GM18499 (cell line): ENCODE results near the gene CBFA2T2.
"Not testable (repeated sequence)": the region's sequence is repeated elsewhere in the genome, so short reads cannot be mapped to it uniquely, and the experiment has no call there.

ENCODE experiments used
- ATAC-seq: cut with Tn5 transposase; IDR thresholded peaks from one replicate; pipeline ENCODE4 v1.9.1; 2021; ENCODE audit warnings: moderate number of reproducible peaks; ENCODE audit not compliant: insufficient read depth, unreplicated experiment

Gene CBFA2T2

GRCh38 chr20:33686984-33687366 is 197.1 kb downstream of the CBFA2T2 start:
- no peak for ATAC-seq

- ATAC-seq, result no peak
Measured at GRCh38 chr20:33687370-33687915, 197.5 kb downstream of the CBFA2T2 start.

DNA sequence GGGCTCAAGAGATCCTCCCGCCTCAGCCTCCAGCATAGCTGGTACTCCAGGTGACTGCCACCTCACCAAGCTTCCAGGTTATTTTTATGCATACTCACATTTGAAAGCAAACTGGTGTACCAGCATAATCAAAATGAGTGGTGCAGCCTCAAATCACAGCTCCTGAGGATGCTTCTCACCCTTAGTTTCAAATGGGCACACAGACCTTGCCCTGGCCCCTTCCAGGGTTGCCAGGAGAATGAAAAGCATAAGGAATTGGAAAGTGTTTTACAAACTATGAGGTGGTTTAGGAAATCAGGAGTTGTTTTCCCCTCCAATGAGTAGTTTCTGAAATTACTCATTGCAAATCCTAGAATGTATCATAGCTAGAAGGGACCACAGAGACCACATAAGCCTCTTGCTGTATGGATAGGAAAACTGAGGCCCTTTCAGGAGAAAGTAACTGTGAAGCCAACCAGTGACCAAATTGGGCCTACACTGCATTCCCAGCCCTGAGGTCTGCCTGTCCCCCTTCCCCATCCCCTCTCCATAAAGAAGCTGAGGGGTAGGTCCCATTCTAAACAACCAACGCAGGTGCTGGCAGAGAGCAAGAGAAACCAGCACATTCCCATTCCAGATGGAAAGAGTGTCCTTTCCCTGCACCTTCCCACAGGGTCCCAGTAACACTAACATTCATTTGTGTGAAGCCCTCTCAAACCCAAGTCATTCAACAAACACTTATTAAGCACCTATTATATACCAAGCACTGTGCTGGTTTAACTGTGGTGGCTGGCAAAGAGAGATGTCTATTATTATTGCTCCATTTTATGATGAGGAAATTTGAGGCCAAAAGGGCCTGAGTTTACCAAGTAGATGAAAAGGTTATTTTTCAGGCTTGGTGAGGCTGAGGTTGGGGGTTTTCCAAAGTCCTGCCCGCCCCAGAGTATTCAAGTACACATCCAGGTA is 198.4 kb downstream of the CBFA2T2 start:
- no peak for ATAC-seq

DNA sequence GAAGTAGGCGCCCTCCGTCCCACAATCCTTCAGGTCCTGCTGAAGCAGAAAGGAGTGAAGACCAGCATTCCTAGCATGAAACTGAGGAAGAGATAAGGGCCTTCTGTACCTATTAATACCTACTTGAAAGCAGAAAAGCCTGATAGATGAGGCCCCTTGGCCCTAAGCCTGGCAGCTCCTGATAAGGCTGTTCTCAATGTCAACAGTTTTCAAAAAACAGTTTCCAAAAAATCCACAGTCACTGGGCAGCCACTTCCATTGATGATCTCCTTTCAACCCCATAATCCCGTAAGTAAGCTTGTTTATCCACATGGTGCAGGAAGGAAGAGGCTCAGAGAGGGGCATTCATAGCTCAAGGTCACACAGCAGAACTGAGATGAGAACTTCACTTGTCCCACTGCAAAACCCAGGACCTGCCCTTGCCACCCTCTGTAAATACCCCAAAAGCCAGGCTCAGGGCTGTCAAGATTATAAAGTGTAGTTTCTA is 199.1 kb downstream of the CBFA2T2 start:
- no peak for ATAC-seq

- no peak for ATAC-seq
Measured at GRCh38 chr20:33689493-33689892, 199.6 kb downstream of the CBFA2T2 start.

GRCh38 chr20:33689973-33690372 is 200.1 kb downstream of the CBFA2T2 start:
- no peak for ATAC-seq

DNA sequence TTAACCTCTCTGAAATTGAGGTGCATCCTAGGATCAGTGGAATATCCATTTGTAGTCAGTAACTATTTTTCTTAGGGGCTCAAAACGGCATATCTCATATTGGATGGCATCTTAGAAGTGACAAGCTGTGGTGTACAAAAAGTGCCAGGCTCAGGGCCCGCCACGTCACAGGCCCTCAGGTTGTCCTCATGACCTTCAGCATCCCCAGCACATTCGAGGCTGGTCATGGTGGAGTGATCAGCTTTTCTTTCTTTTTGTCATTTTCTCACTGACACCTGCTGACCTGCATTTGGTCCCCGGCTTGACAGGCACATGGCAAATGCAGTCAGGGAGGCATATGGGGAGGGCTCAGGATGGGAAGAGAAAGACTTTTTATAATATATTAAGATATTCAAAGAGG is 203.4 kb downstream of the CBFA2T2 start:
- no peak for ATAC-seq

- ATAC-seq, result no peak
Measured at GRCh38 chr20:33693741-33694638, 204.1 kb downstream of the CBFA2T2 start.

DNA sequence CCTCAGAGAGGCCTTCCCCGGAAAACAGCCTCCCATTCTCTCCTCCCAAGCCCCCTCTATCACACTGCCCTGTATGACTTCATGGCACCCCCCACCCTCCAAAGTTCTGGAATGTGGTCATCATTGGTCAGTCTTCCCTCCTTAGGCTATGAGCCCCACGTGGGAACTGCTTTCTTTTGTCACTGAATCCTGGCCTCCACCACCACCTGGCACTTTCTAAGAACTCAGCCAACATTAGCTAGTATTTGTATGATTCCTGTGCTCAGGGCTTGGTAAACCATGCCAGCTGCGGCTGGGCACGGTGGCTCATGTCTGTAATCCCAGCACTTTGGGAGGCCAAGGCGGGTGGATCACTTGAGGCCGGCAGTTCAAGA is 204.7 kb downstream of the CBFA2T2 start:
- ATAC-seq, result no peak

DNA sequence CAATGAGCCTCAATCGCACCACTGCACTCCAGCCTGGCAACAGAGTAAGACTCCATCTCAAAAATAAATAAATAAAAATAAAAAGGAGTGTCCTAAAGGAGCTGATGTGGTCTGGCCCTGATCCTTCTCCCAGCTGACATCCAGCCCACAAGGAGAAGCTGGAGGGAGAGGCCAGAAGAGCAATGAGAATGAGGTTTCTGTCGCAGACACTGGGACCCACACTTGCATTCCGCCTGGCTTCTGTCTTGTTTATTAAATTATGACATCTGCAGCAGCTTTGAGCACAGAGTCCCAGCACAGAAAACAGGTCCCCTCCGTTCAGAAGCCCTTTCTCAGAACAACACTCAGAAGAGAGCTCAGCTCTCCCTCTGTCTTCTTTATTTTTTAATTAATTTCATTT is 206.6 kb downstream of the CBFA2T2 start:
- ATAC-seq, result no peak

GRCh38 chr20:33697129-33697528 is 207.2 kb downstream of the CBFA2T2 start:
- no peak for ATAC-seq

DNA sequence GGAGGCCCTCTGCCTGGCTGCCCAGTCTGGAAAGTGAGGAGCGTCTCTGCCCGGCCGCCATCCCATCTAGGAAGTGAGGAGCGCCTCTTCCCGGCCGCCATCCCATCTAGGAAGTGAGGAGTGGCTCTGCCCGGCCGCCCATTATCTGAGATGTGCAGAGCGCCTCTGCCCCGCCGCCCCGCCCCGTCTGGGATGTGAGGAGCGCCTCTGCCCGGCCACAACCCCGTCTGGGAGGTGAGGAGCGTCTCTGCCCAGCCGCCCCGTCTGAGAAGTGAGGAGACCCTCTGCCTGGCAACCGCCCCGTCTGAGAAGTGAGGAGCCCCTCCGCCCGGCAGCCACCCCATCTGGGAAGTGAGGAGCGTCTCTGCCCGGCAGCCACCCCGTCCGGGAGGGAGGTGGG is 209.1 kb downstream of the CBFA2T2 start:
- not testable (repeated sequence) for ATAC-seq
